HepG2 (cell line): ENCODE measurements around the gene SIGLEC7. TPM values are rescaled to one million over a fixed set of nuclear protein-coding genes. Genes with fewer than 3 reads are reported as not detected.

Experiments used
- ASH2L ChIP-seq: fragments of 300-600, 200-600 bp; sonication (generic); IDR thresholded peaks from 2 replicates; pipeline ENCODE4 v1.7.0; 2017; ENCODE audit warnings: low read depth, mild to moderate bottlenecking, moderate library complexity, mixed read lengths, low read length; ENCODE audit not compliant: insufficient read length
- FIP1L1 ChIP-seq: fragments of 200-400 bp; formaldehyde crosslinking; IDR thresholded peaks from 2 replicates; pipeline ENCODE4 v1.6.1; 2018; ENCODE audit warnings: low read depth, mild to moderate bottlenecking, low read length, moderate library complexity, borderline replicate concordance; ENCODE audit not compliant: insufficient read depth
- FUBP1 ChIP-seq: sonication (generic); formaldehyde crosslinking; IDR thresholded peaks from 2 replicates; pipeline ENCODE4 v1.5.1; 2020; ENCODE audit warnings: missing genetic modification reagents, mild to moderate bottlenecking, borderline replicate concordance
- HMGXB3 ChIP-seq: sonication (generic); formaldehyde crosslinking; IDR thresholded peaks from 2 replicates; pipeline ENCODE4 v1.4.0; 2020; ENCODE audit warnings: missing genetic modification reagents, borderline replicate concordance
- MAX ChIP-seq: IDR thresholded peaks from 2 replicates; pipeline ENCODE4 v1.6.1; 2012; ENCODE audit warnings: inconsistent platforms
- MXD1 ChIP-seq: sonication (generic); formaldehyde crosslinking; IDR thresholded peaks from 2 replicates; pipeline ENCODE4 v1.4.0; 2020; ENCODE audit warnings: mild to moderate bottlenecking, missing genetic modification reagents
- MXD3 ChIP-seq: IDR thresholded peaks from 2 replicates; pipeline ENCODE4 v1.6.1; 2016; ENCODE audit warnings: mild to moderate bottlenecking, missing biosample characterization, missing genetic modification reagents
- NFE2 ChIP-seq: sonication (generic); formaldehyde crosslinking; IDR thresholded peaks from 2 replicates; pipeline ENCODE4 v1.4.0; 2020; ENCODE audit warnings: missing genetic modification reagents
- NFKB2 ChIP-seq: sonication (generic); formaldehyde crosslinking; IDR thresholded peaks from 2 replicates; pipeline ENCODE4 v1.4.0; 2020; ENCODE audit warnings: missing genetic modification reagents, borderline replicate concordance
- NFRKB ChIP-seq: fragments of 450-650 bp; IDR thresholded peaks from 2 replicates; pipeline ENCODE4 v1.6.1; 2017
- PREB ChIP-seq: sonication (generic); formaldehyde crosslinking; IDR thresholded peaks from 2 replicates; pipeline ENCODE4 v1.4.0; 2020; ENCODE audit warnings: missing genetic modification reagents
- REL ChIP-seq: sonication (generic); formaldehyde crosslinking; conservative IDR thresholded peaks from 2 replicates; pipeline ENCODE4 v1.8.0; 2022; ENCODE audit warnings: mild to moderate bottlenecking, missing genetic modification reagents, moderate library complexity
- SSRP1 ChIP-seq: IDR thresholded peaks from 2 replicates; pipeline ENCODE4 v1.6.1; 2016; ENCODE audit warnings: control low read depth
- TEAD2 ChIP-seq: sonication (generic); formaldehyde crosslinking; IDR thresholded peaks from 2 replicates; pipeline ENCODE4 v1.9.0; 2021; ENCODE audit warnings: missing genetic modification reagents
- THYN1 ChIP-seq: sonication (generic); formaldehyde crosslinking; IDR thresholded peaks from 2 replicates; pipeline ENCODE4 v1.8.1; 2023; ENCODE audit warnings: low read depth, mild to moderate bottlenecking, moderate library complexity, missing genetic modification reagents, borderline replicate concordance
- ZNF256 ChIP-seq: sonication (generic); formaldehyde crosslinking; conservative IDR thresholded peaks from 2 replicates; pipeline ENCODE4 v1.4.0; 2020; ENCODE audit warnings: missing genetic modification reagents
- ZNF30 ChIP-seq: sonication (generic); formaldehyde crosslinking; IDR thresholded peaks from 2 replicates; pipeline ENCODE4 v1.5.0; 2020; ENCODE audit warnings: mild to moderate bottlenecking, missing genetic modification reagents
- ZNF552 ChIP-seq: sonication (generic); formaldehyde crosslinking; IDR thresholded peaks from 2 replicates; pipeline ENCODE4 v1.9.0; 2022; ENCODE audit warnings: missing genetic modification reagents, mild to moderate bottlenecking, borderline replicate concordance
- ZNF563 ChIP-seq: sonication (generic); formaldehyde crosslinking; IDR thresholded peaks from 2 replicates; pipeline ENCODE4 v1.8.0; 2022; ENCODE audit warnings: mild to moderate bottlenecking, moderate library complexity, missing genetic modification reagents
- ZNF605 ChIP-seq: sonication (generic); formaldehyde crosslinking; IDR thresholded peaks from 2 replicates; pipeline ENCODE4 v1.8.0; 2022; ENCODE audit warnings: mild to moderate bottlenecking, missing genetic modification reagents
- ZNF775 ChIP-seq: sonication (generic); formaldehyde crosslinking; IDR thresholded peaks from 2 replicates; pipeline ENCODE4 v1.4.0; 2020; ENCODE audit warnings: missing genetic modification reagents, mild to moderate bottlenecking, moderate library complexity, borderline replicate concordance
- polyA plus RNA-seq, 8 experiments: library from polyadenylated mRNA; depleted of rRNA in 3 of 8; stranded (reverse) in 7 of 8; unstranded in 1 of 8; fragments of >200 nt; fragmentation: Illumina TruSeq in 4 of 8; extraction: Trizol in 4 of 8; gene quantifications; 2 replicates each; pipeline versions ENCODE4 v1.2.1 to v1.2.3, GENCODE V29; 2011 to 2016; ENCODE audit warnings: low read depth in 4 of 8, missing spikeins in 1 of 8, mixed read lengths in 1 of 8; ENCODE audit not compliant: insufficient read depth in 1 of 8
- total RNA-seq, 5 experiments: library from RNA; depleted of rRNA; stranded (reverse); fragments of >200 nt; fragmentation: Illumina TruSeq; extraction: Trizol; gene quantifications; 2 replicates each; pipeline ENCODE4 v1.2.3, GENCODE V29; 2016; ENCODE audit warnings: low read depth in 1 of 5

The SIGLEC7 gene
- total and polyA plus RNA-seq, 2 of the 13 experiments (the other 11 are each of a cell fraction or from before 2014, with no cell fraction given), result not detected

- TF ChIP-seq FUBP1 (CRISPR knock-in tag) (no peak), ZNF605 (CRISPR knock-in tag) (no peak), NFRKB (no peak), ZNF256 (no peak), ZNF563 (CRISPR knock-in tag) (no peak), ASH2L (no peak), THYN1 (no peak), NFE2 (CRISPR knock-in tag) (no peak), FIP1L1 (no peak), ZNF552 (CRISPR knock-in tag) (no peak), MAX (peak; percentile 87), MXD3 (CRISPR knock-in tag) (peak; percentile 60; the same call in 1 of the 2 replicates), HMGXB3 (CRISPR knock-in tag) (peak; percentile 54; the same call in 1 of the 2 replicates), SSRP1 (no peak), ZNF775 (CRISPR knock-in tag) (no peak), ZNF30 (CRISPR knock-in tag) (no peak), NFKB2 (peak; percentile 74; the same call in 1 of the 2 replicates), TEAD2 (CRISPR knock-in tag) (no peak), REL (CRISPR knock-in tag) (no peak), PREB (CRISPR knock-in tag) (no peak), MXD1 (CRISPR knock-in tag) (peak; percentile 37; the same call in 1 of the 2 replicates)
Observed at GRCh38 chr19:51108066-51108804, 33.9 kb upstream of the SIGLEC7 start, which contains the start of gene CTU1 (continued).
